Gastrocnemius medialis (tissue), 4 donors: ENCODE measurements around the gene LRRC4C.

ENCODE experiments used
- CTCF ChIP-seq, 5 experiments: fragments of 450-650 bp in 3 of 5; fragments of 200-600 bp in 2 of 5; sonication (generic) in 2 of 5; IDR thresholded peaks in 4 of 5; conservative IDR thresholded peaks in 1 of 5; 1 replicate in 4 of 5; 2 replicates in 1 of 5; pipeline ENCODE4 v1.5.1; 2016 to 2019; ENCODE audit warnings: antibody characterized with exemption in 5 of 5, mild to moderate bottlenecking in 3 of 5, moderate library complexity in 3 of 5
- POLR2A ChIP-seq, 2 donors: fragments of 450-650 bp; IDR thresholded peaks; one replicate each; pipeline ENCODE4 v1.6.1; 2017; ENCODE audit warnings: antibody characterized with exemption in 2 of 2, mild to moderate bottlenecking in 2 of 2, moderate library complexity in 2 of 2

GRCh38 chr11:40161854-40162410, 1297.5 kb downstream of the LRRC4C start:
- TF ChIP-seq CTCF (IDR thresholded peaks at IDR 0.05 in 4 of 5, conservative IDR thresholded peaks at IDR 0.05 in 1 of 5) (no peak), POLR2A (IDR thresholded peaks at IDR 0.05) (no peak)
